A673 (cell line): ENCODE results near the gene SGMS2.

Experiments used
- EZH2 ChIP-seq: fragments of 200-600 bp; sonication (generic); IDR thresholded peaks from 2 replicates; pipeline ENCODE4 v1.6.1; 2017; ENCODE audit warnings: borderline replicate concordance, low read depth, mild to moderate bottlenecking, mixed read lengths, antibody characterized with exemption, low read length; ENCODE audit not compliant: poor library complexity, severe bottlenecking
- TF ChIP-seq, protein P1 (sequence below): fragments of 300-800, 200-600 bp; sonication (generic); conservative IDR thresholded peaks from 2 replicates; pipeline ENCODE4 v1.5.1; 2017; ENCODE audit warnings: low read depth, mild to moderate bottlenecking, antibody characterized with exemption, low read length, moderate library complexity, mixed read lengths

DNA sequence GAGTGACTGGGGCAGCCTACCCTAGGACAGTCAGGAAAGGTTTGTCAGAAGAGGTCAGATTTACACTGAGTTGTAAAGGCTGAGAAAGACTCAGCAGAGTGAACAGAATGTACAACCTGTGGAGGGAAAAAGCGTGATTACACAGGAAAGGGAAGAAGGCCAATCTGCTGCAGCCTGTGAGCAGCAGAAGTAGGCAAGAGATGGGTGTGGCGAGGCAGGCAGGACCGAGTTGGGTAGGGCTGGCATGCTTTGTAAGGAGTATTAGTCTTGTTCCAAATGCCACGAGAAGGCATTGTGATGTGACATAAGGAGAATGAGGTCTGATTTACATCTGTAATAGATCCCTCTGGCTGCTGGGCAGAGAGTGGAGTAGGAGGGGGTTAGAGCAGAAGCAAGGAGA, 12.6 kb downstream of the SGMS2 start:
- TF ChIP-seq, protein P1, sequence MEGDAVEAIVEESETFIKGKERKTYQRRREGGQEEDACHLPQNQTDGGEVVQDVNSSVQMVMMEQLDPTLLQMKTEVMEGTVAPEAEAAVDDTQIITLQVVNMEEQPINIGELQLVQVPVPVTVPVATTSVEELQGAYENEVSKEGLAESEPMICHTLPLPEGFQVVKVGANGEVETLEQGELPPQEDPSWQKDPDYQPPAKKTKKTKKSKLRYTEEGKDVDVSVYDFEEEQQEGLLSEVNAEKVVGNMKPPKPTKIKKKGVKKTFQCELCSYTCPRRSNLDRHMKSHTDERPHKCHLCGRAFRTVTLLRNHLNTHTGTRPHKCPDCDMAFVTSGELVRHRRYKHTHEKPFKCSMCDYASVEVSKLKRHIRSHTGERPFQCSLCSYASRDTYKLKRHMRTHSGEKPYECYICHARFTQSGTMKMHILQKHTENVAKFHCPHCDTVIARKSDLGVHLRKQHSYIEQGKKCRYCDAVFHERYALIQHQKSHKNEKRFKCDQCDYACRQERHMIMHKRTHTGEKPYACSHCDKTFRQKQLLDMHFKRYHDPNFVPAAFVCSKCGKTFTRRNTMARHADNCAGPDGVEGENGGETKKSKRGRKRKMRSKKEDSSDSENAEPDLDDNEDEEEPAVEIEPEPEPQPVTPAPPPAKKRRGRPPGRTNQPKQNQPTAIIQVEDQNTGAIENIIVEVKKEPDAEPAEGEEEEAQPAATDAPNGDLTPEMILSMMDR, result no peak
- no peak for TF ChIP-seq EZH2
